Tibial nerve (tissue), 4 donors: ENCODE data around the gene ARHGAP20. TPM values are rescaled to one million over a fixed set of nuclear protein-coding genes. Genes with fewer than 3 reads are reported as not detected.

Source experiments
- DNase-seq, 2 donors: peaks; one replicate each; pipeline ENCODE4 v3.0.0-alpha.2; 2019; ENCODE audit warnings: low spot score in 2 of 2
- H3K27ac ChIP-seq, 4 donors: fragments of 200-600 bp; sonication (generic) in 3 of 4; one replicate each; pipeline ENCODE4 v1.5.1; 2017 to 2019; ENCODE audit warnings: mild to moderate bottlenecking in 1 of 4
- H3K27me3 ChIP-seq, 2 donors: fragments of 200-600 bp; sonication (generic) in 1 of 2; one replicate each; pipeline versions ENCODE4 v1.5.1 to v1.6.0; 2017 to 2019
- H3K36me3 ChIP-seq, 3 donors: fragments of 200-600 bp; sonication (generic); one replicate each; pipeline ENCODE4 v1.5.1; 2018 to 2019
- H3K4me1 ChIP-seq, 4 donors: fragments of 200-600 bp; sonication (generic) in 3 of 4; one replicate each; pipeline ENCODE4 v1.5.1; 2017 to 2019
- H3K4me3 ChIP-seq, 4 donors: fragments of 200-600 bp; sonication (generic) in 3 of 4; one replicate each; pipeline ENCODE4 v1.5.1; 2017 to 2019; ENCODE audit warnings: mild to moderate bottlenecking in 1 of 4, moderate library complexity in 1 of 4
- H3K9me3 ChIP-seq, 4 donors: fragments of 200-600 bp; sonication (generic) in 3 of 4; one replicate each; pipeline ENCODE4 v1.5.1; 2017 to 2019
- EP300 ChIP-seq, 2 donors: sonication (generic); formaldehyde crosslinking; IDR thresholded peaks; one replicate each; pipeline ENCODE4 v1.6.1; 2017; ENCODE audit warnings: antibody characterized with exemption in 2 of 2, mild to moderate bottlenecking in 1 of 2
- POLR2A ChIP-seq, 2 donors: fragments of 450-650 bp; IDR thresholded peaks; one replicate each; pipeline ENCODE4 v1.6.1; 2017; ENCODE audit warnings: antibody characterized with exemption in 2 of 2, mild to moderate bottlenecking in 2 of 2, moderate library complexity in 2 of 2
- WGBS, 2 donors: methylation state at CpG; one replicate each; pipeline ENCODE4 v1.1.5; 2018; 5-methylcytosine and 5-hydroxymethylcytosine counted together
- total RNA-seq, 4 donors: library from RNA; depleted of rRNA; stranded (reverse); fragments of >200 nt; gene quantifications; one replicate each; pipeline ENCODE4 v1.1.0, GENCODE V29; 2016
- TF ChIP-seq, protein P1 (sequence below), 5 experiments: fragments of 200-600 bp in 3 of 5; fragments of 450-650 bp in 2 of 5; sonication (generic) in 3 of 5; IDR thresholded peaks; one replicate each; pipeline ENCODE4 v1.5.1; 2016 to 2019; ENCODE audit warnings: antibody characterized with exemption in 5 of 5, mild to moderate bottlenecking in 3 of 5, moderate library complexity in 2 of 5

Gene ARHGAP20
- total RNA-seq, 4 donors from 2014 or later = 6.9 to 13.7 (median 11.1) TPM

GRCh38 chr11:110757962-110758755 is 45.9 kb upstream of the ARHGAP20 start:
- Histone ChIP-seq H3K27me3 (no peaks in the 10 kb centered on the region), H3K27ac (no peak overlapping the region), H3K4me1 (peaks cover 0 to 10% (median 3%) of the 10 kb centered on the region in 4 donors), H3K36me3 (no peaks in the 10 kb centered on the region), H3K9me3 (peaks cover 0 to 7% (median under 1%) of the 10 kb centered on the region in 4 donors), H3K4me3 (no peak overlapping the region)
- DNase-seq = no peak
- 86 to 92% methylated on average over 2 of the region's 2 CpGs for WGBS, 2 donors
- no peak for TF ChIP-seq EP300 (IDR thresholded peaks at IDR 0.05)
- TF ChIP-seq POLR2A (IDR thresholded peaks at IDR 0.05) = no peak
- TF ChIP-seq, protein P1, sequence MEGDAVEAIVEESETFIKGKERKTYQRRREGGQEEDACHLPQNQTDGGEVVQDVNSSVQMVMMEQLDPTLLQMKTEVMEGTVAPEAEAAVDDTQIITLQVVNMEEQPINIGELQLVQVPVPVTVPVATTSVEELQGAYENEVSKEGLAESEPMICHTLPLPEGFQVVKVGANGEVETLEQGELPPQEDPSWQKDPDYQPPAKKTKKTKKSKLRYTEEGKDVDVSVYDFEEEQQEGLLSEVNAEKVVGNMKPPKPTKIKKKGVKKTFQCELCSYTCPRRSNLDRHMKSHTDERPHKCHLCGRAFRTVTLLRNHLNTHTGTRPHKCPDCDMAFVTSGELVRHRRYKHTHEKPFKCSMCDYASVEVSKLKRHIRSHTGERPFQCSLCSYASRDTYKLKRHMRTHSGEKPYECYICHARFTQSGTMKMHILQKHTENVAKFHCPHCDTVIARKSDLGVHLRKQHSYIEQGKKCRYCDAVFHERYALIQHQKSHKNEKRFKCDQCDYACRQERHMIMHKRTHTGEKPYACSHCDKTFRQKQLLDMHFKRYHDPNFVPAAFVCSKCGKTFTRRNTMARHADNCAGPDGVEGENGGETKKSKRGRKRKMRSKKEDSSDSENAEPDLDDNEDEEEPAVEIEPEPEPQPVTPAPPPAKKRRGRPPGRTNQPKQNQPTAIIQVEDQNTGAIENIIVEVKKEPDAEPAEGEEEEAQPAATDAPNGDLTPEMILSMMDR (IDR thresholded peaks at IDR 0.05) = no peak

- Histone ChIP-seq H3K36me3 (no peaks in the 10 kb centered on the region), H3K4me3 (no peak overlapping the region), H3K27ac (no peak overlapping the region), H3K27me3 (no peaks in the 10 kb centered on the region), H3K9me3 (peaks cover 0 to 15% (median 5%) of the 10 kb centered on the region in 4 donors), H3K4me1 (no peaks in the 10 kb centered on the region)
- no peak for DNase-seq
- TF ChIP-seq POLR2A (IDR thresholded peaks at IDR 0.05) (no peak), EP300 (IDR thresholded peaks at IDR 0.05) (no peak)
- TF ChIP-seq, protein P1 (IDR thresholded peaks at IDR 0.05) = no peak
- WGBS, 2 donors = 78 to 81% methylated on average over 5 of the region's 5 CpGs
These were observed 44.8 kb upstream of the ARHGAP20 start for GRCh38 chr11:110757066-110757465.

GRCh38 chr11:110755941-110756340 is 43.7 kb upstream of the ARHGAP20 start:
- TF ChIP-seq POLR2A (IDR thresholded peaks at IDR 0.05) (no peak), EP300 (IDR thresholded peaks at IDR 0.05) (no peak)
- TF ChIP-seq, protein P1 (IDR thresholded peaks at IDR 0.05) = no peak
- H3K36me3 ChIP-seq = no peaks in the 10 kb centered on the region
- no peaks in the 10 kb centered on the region for H3K4me1 ChIP-seq
- 59 to 77% methylated on average over 3 of the region's 3 CpGs for WGBS, 2 donors
- H3K27me3 ChIP-seq = no peaks in the 10 kb centered on the region
- H3K4me3 ChIP-seq = no peak overlapping the region
- H3K9me3 ChIP-seq = peaks cover 0 to 15% (median 6%) of the 10 kb centered on the region in 4 donors
- no peak for DNase-seq
- no peak overlapping the region for H3K27ac ChIP-seq

DNA sequence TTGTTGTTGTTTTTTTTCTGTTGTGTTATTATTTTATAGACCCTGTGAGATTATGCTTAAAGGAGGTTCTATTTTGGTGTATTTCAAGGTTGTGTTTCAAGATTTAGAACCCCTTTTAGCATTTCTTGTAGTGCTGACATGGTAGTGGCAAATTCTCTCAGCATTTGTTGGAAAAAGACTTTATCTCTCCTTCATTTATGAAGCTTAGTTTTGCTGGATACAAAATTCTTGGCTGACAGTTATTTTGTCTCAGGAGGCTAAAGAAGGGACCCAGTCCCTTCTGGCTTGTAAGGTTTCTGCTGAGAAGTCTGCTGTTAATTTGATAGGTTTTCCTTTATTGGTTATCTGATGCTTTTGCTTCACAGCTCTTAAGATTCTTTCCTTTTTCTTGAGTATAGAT is 40.7 kb upstream of the ARHGAP20 start:
- TF ChIP-seq POLR2A (IDR thresholded peaks at IDR 0.05) (no peak), EP300 (IDR thresholded peaks at IDR 0.05) (no peak)
- TF ChIP-seq, protein P1 (IDR thresholded peaks at IDR 0.05) = no peak
- Histone ChIP-seq H3K4me3 (no peak overlapping the region), H3K36me3 (no peaks in the 10 kb centered on the region), H3K27ac (no peak overlapping the region), H3K27me3 (no peaks in the 10 kb centered on the region), H3K4me1 (no peaks in the 10 kb centered on the region), H3K9me3 (peaks cover 0 to 15% (median 6%) of the 10 kb centered on the region in 4 donors)
- no peak for DNase-seq

- TF ChIP-seq, protein P1 (IDR thresholded peaks at IDR 0.05) = no peak
- TF ChIP-seq POLR2A (IDR thresholded peaks at IDR 0.05) (no peak), EP300 (IDR thresholded peaks at IDR 0.05) (no peak)
- Histone ChIP-seq H3K4me1 (no peaks in the 10 kb centered on the region), H3K27ac (no peak overlapping the region), H3K36me3 (no peaks in the 10 kb centered on the region), H3K9me3 (peaks cover 0 to 15% (median 6%) of the 10 kb centered on the region in 4 donors), H3K27me3 (no peaks in the 10 kb centered on the region), H3K4me3 (no peak overlapping the region)
- no peak for DNase-seq
These were observed 37.9 kb upstream of the ARHGAP20 start for GRCh38 chr11:110750100-110750499.
